ENCODE measurements around the gene CCDC116. TPM values are rescaled to one million over a fixed set of nuclear protein-coding genes. Genes with fewer than 3 reads are reported as not detected.

Gene CCDC116
- polyA plus RNA-seq, 1 donor from 2014 or later = 0.28 TPM

GRCh38 chr22:21626073-21626734 lies 6.4 kb upstream of the CCDC116 start:
- Histone ChIP-seq H3K4me3 (ENCODE audit: low read length) (no peak overlapping the region), H3F3A (ENCODE audit: insufficient read depth, low read length, poor library complexity, severe bottlenecking) (no peaks in the 10 kb centered on the region), H3K27ac (ENCODE audit: low read length) (no peak overlapping the region), H3K79me2 (replicated peaks; ENCODE audit: insufficient read depth, low read length) (no peaks in the 10 kb centered on the region), H2AFZ (ENCODE audit: low read depth, low read length) (no peak overlapping the region), H4K20me1 (ENCODE audit: insufficient read depth) (no peaks in the 10 kb centered on the region), H3K27me3 (ENCODE audit: insufficient read depth, low read depth, low read length) (no peaks in the 10 kb centered on the region), H3K4me2 (ENCODE audit: low read length) (no peak overlapping the region), H3K36me3 (ENCODE audit: insufficient read depth, low read length) (no peaks in the 10 kb centered on the region), H3K9me2 (ENCODE audit: insufficient read depth, low read length) (no peaks in the 10 kb centered on the region), H3K9me3 (ENCODE audit: low read length) (no peaks in the 10 kb centered on the region), H3K9ac (ENCODE audit: low read length) (no peak overlapping the region)
- TF ChIP-seq MXI1 (conservative IDR thresholded peaks at IDR 0.05; ENCODE audit: poor library complexity, severe bottlenecking) = no peak

DNA sequence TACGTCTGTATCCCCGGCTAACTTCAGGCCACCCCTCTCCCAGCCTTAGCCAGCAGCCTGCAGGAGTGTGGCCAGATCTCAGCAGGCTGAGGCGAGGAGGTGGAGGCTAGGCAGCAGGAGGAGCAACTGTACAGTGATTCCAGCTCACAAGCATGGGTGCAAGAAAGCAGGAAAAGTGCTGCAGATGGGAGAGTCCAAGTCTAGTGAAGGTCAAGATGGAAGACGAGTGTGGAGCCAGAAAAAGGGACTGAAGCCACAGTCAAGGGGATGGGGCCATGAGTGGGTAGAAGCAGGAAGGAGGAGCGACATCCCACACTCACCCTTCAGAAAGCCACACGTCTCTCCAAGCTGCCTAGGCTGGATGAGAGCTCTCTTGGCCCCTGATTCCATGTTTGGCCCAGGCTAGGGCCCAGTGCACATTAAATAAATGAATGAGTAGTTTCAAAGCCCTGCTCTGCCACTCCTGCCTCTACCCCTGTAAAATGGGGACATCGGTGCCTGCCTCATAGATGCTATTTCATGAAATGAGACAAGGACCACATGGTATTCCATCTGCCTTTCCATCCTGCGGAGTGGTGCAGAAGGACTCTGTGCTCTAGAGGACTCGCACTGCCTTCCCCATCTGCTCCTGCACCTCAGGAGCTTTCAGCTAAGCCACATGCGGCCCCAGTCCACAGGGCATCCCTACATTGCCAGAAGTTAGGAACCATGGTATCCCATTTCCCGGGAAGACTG lies 5.7 kb upstream of the CCDC116 start:
- Histone ChIP-seq H3K9me2 (ENCODE audit: insufficient read depth, low read length) (no peaks in the 10 kb centered on the region), H3K4me2 (ENCODE audit: low read length) (no peak overlapping the region), H3K27ac (ENCODE audit: low read length) (no peak overlapping the region), H3K27me3 (ENCODE audit: insufficient read depth, low read depth, low read length) (no peaks in the 10 kb centered on the region), H4K20me1 (ENCODE audit: insufficient read depth) (no peaks in the 10 kb centered on the region), H3F3A (ENCODE audit: insufficient read depth, low read length, poor library complexity, severe bottlenecking) (no peaks in the 10 kb centered on the region), H3K4me3 (ENCODE audit: low read length) (no peak overlapping the region), H3K36me3 (ENCODE audit: insufficient read depth, low read length) (no peaks in the 10 kb centered on the region), H3K79me2 (replicated peaks; ENCODE audit: insufficient read depth, low read length) (no peaks in the 10 kb centered on the region), H2AFZ (ENCODE audit: low read depth, low read length) (no peak overlapping the region), H3K9me3 (ENCODE audit: low read length) (no peaks in the 10 kb centered on the region), H3K9ac (ENCODE audit: low read length) (no peak overlapping the region)
- TF ChIP-seq EZH2 (IDR thresholded peaks at IDR 0.05; ENCODE audit: borderline replicate concordance, insufficient read depth, low read length, poor library complexity, severe bottlenecking) (no peak), SMC3 (conservative IDR thresholded peaks at IDR 0.05; ENCODE audit: poor library complexity) (no peak), REST (IDR thresholded peaks at IDR 0.05; ENCODE audit: borderline replicate concordance) (no peak), POLR2AphosphoS5 (IDR thresholded peaks at IDR 0.05) (no peak), RAD21 (conservative IDR thresholded peaks at IDR 0.05) (no peak), CTCF (IDR thresholded peaks at IDR 0.05; ENCODE audit: poor library complexity, severe bottlenecking) (no peak), EP300 (conservative IDR thresholded peaks at IDR 0.05; ENCODE audit: poor library complexity, severe bottlenecking) (no peak), MXI1 (conservative IDR thresholded peaks at IDR 0.05; ENCODE audit: poor library complexity, severe bottlenecking) (no peak), TAF1 (IDR thresholded peaks at IDR 0.05; ENCODE audit: low read depth) (no peak)
